WTC11 (cell line): ENCODE results near the gene NFIL3. TPM values are rescaled to one million over a fixed set of nuclear protein-coding genes. Genes with fewer than 3 reads are reported as not detected.

Source experiments
- ATAC-seq: fragments of 200-7000 bp; cut with Tn5 transposase; 2 replicates; pipeline ENCODE4 v1.10.0; 2021; ENCODE audit warnings: mild to moderate bottlenecking, moderate library complexity
- CTCF ChIA-PET: fragments of 300-600 bp; sonication (Branson Sonifier 250); formaldehyde crosslinking; loops from one replicate; lab custom pipeline; 2021; ENCODE audit warnings: antibody characterized with exemption; lab: Charles Lee
- POLR2A ChIA-PET: fragments of 350-600 bp; sonication (Branson Sonifier 250); formaldehyde crosslinking; loops from one replicate; lab custom pipeline; 2021; ENCODE audit warnings: antibody characterized with exemption; lab: Charles Lee
- DNase-seq: peaks from one replicate; pipeline ENCODE4 v3.0.0; 2021; ENCODE audit warnings: low spot score
- H3K27ac Mint-ChIP-seq: 2 replicates; pipeline ENCODE4 v1.8.0; 2021; ENCODE audit warnings: mixed read lengths
- H3K27me3 Mint-ChIP-seq: 2 replicates; pipeline ENCODE4 v1.8.0; 2021; ENCODE audit warnings: low read depth, mild to moderate bottlenecking, moderate library complexity, mixed read lengths
- H3K36me3 Mint-ChIP-seq: 2 replicates; pipeline ENCODE4 v1.8.0; 2021; ENCODE audit warnings: mixed read lengths
- H3K4me1 Mint-ChIP-seq: 2 replicates; pipeline ENCODE4 v1.8.0; 2022; ENCODE audit warnings: mixed read lengths
- H3K4me3 Mint-ChIP-seq: 2 replicates; pipeline ENCODE4 v1.8.0; 2021; ENCODE audit warnings: mild to moderate bottlenecking, moderate library complexity, mixed read lengths
- H3K9me3 Mint-ChIP-seq: 2 replicates; pipeline ENCODE4 v1.8.0; 2021; ENCODE audit warnings: mixed read lengths
- CREM ChIP-seq: sonication (generic); formaldehyde crosslinking; IDR thresholded peaks from 2 replicates; pipeline ENCODE4 v1.8.1; 2022; ENCODE audit warnings: mild to moderate bottlenecking, missing genetic modification reagents, moderate library complexity
- ELF4 ChIP-seq: sonication (generic); formaldehyde crosslinking; IDR thresholded peaks from 2 replicates; pipeline ENCODE4 v1.8.1; 2022; ENCODE audit warnings: low read depth, mild to moderate bottlenecking, moderate library complexity, missing genetic modification reagents
- EMX1 ChIP-seq: fragments of 250-450 bp; sonication (Bioruptor Pico); IDR thresholded peaks from 2 replicates; pipeline ENCODE4 v1.8.0; 2021; ENCODE audit warnings: mild to moderate bottlenecking
- ETV6 ChIP-seq: sonication (generic); formaldehyde crosslinking; IDR thresholded peaks from 2 replicates; pipeline ENCODE4 v1.8.1; 2022; ENCODE audit warnings: mild to moderate bottlenecking, missing genetic modification reagents
- MXD4 ChIP-seq: fragments of 250-450 bp; sonication (Bioruptor Pico); IDR thresholded peaks from 2 replicates; pipeline ENCODE4 v1.8.0; 2021; ENCODE audit warnings: mild to moderate bottlenecking, moderate library complexity, borderline replicate concordance
- NFATC4 ChIP-seq: fragments of 250-450 bp; sonication (Bioruptor Pico); IDR thresholded peaks from 2 replicates; pipeline ENCODE4 v1.9.0; 2021; ENCODE audit warnings: mild to moderate bottlenecking
- OVOL2 ChIP-seq: fragments of 250-450 bp; sonication (Bioruptor Pico); IDR thresholded peaks from 2 replicates; pipeline ENCODE4 v1.9.0; 2021; ENCODE audit warnings: mild to moderate bottlenecking, borderline replicate concordance
- PRRX2 ChIP-seq: fragments of 250-450 bp; sonication (Bioruptor Pico); IDR thresholded peaks from 2 replicates; pipeline ENCODE4 v1.8.0; 2021; ENCODE audit warnings: mild to moderate bottlenecking
- RORB ChIP-seq: fragments of 250-450 bp; sonication (Bioruptor Pico); IDR thresholded peaks from 2 replicates; pipeline ENCODE4 v1.9.0; 2021; ENCODE audit warnings: mild to moderate bottlenecking
- SMAD3 ChIP-seq: sonication (generic); formaldehyde crosslinking; IDR thresholded peaks from 2 replicates; pipeline ENCODE4 v1.8.0; 2022; ENCODE audit warnings: missing genetic modification reagents, mild to moderate bottlenecking, borderline replicate concordance
- TEAD1 ChIP-seq: sonication (generic); formaldehyde crosslinking; IDR thresholded peaks from 2 replicates; pipeline ENCODE4 v1.8.0; 2022; ENCODE audit warnings: mild to moderate bottlenecking, missing genetic modification reagents
- ZNF138 ChIP-seq: sonication (generic); formaldehyde crosslinking; conservative IDR thresholded peaks from 2 replicates; pipeline ENCODE4 v1.8.1; 2022; ENCODE audit warnings: mild to moderate bottlenecking, moderate library complexity, missing genetic modification reagents
- ZNF671 ChIP-seq: fragments of 250-450 bp; sonication (Bioruptor Pico); IDR thresholded peaks from 2 replicates; pipeline ENCODE4 v1.8.0; 2021; ENCODE audit warnings: mild to moderate bottlenecking
- total RNA-seq: library from RNA; stranded (reverse); gene quantifications from 3 replicates; pipeline ENCODE4 v1.2.3, GENCODE V29; 2021
- TF ChIP-seq, protein P1 (sequence below): fragments of 250-450 bp; sonication (Bioruptor Pico); conservative IDR thresholded peaks from 2 replicates; pipeline ENCODE4 v1.9.0; 2021; ENCODE audit warnings: mild to moderate bottlenecking
- TF ChIP-seq, protein P2 (sequence below): sonication (generic); formaldehyde crosslinking; IDR thresholded peaks from 2 replicates; pipeline ENCODE4 v1.8.0; 2022; ENCODE audit warnings: missing genetic modification reagents
- TF ChIP-seq, protein P3 (sequence below): fragments of 250-450 bp; sonication (Bioruptor Pico); IDR thresholded peaks from 2 replicates; pipeline ENCODE4 v1.9.0; 2021; ENCODE audit warnings: moderate library complexity, mild to moderate bottlenecking, inconsistent platforms, borderline replicate concordance
- TF ChIP-seq, protein P4 (sequence below): fragments of 250-450 bp; sonication (Bioruptor Pico); IDR thresholded peaks from 2 replicates; pipeline ENCODE4 v1.8.0; 2021; ENCODE audit warnings: mild to moderate bottlenecking
- TF ChIP-seq, protein P5 (sequence below): sonication (generic); formaldehyde crosslinking; IDR thresholded peaks from 2 replicates; pipeline ENCODE4 v1.8.1; 2023; ENCODE audit warnings: mild to moderate bottlenecking, missing genetic modification reagents, borderline replicate concordance
- TF ChIP-seq, protein P6 (sequence below): sonication (generic); formaldehyde crosslinking; IDR thresholded peaks from 2 replicates; pipeline ENCODE4 v1.8.1; 2022; ENCODE audit warnings: low read depth, mild to moderate bottlenecking, moderate library complexity, missing genetic modification reagents, borderline replicate concordance
- TF ChIP-seq, protein P7 (sequence below): sonication (generic); formaldehyde crosslinking; IDR thresholded peaks from 2 replicates; pipeline ENCODE4 v1.8.1; 2022; ENCODE audit warnings: missing genetic modification reagents, borderline replicate concordance

NFIL3 gene
- total RNA-seq, 1 experiment from 2014 or later: 11.8 TPM

DNA sequence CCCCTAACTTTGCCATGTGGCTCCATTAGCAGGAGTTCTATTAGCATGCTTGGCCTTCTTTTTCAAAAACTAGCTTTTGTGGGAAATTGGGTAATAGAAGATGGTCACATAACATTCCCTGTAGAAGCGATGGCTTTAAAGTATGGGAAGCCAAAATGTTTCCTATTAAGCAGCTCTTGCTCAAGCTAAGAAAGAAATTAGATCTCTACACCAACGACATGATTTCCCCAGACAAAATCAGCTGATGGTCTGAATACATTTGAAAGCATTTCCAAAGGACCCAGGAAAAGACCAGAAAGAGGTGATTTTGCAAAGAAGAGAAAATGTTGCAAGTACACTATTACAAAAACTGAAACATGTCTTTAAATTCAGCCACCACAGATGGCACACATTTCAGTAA, 4.8 kb upstream of the NFIL3 start (continued):
- TF ChIP-seq, protein P1, sequence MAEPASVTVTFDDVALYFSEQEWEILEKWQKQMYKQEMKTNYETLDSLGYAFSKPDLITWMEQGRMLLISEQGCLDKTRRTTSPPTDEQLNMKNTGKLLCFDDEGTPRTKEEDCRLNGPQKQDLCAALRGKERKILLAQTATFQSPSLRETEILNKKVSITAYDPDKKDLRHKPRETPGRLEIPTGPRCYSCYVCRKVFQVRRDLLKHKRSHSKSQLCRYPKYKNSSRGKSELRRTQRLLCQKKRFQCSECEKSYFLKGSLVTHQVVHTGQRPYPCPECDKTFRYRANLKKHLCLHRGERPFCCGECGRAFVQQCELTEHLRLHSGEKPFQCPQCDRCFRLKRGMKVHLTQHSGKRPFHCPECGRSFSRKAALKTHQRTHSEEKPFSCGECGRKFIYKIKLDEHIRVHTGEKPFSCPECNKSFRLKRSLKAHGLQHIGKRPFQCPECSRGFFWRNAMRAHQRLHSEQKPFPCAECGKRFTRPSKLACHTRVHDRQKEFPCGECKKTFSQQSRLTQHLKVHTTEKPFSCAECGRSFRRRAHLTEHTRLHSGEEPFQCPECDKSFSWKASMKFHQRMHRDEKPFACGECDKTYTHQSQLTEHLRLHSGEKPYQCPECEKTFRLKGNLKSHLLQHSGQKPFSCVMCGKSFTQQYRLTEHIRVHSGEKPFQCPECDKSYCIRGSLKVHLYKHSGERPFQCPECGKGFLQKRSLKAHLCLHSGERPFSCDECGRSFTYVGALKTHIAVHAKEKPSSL (CRISPR knock-in tag): no peak
- TF ChIP-seq ETV6 (CRISPR knock-in tag) (no peak), ZNF671 (no peak)

DNA sequence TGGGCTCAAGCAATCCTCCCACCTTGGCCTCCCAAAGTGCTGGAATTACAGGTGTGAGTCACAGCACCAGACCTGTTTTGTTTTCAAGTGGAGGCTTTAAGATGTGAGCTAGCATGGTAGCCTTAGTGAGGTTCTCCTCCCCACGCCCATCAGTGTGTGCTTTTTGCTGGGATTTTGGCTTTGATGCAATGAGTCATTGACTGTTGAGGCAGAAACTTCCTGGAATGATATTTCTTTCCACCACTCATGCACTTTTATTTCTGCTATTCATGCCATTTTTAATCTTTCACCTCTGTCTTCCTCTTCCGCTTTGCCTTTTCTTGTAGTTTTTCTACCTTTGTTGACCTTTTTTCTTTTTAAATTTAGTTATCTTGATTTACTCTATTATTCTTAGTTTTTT, 4.2 kb upstream of the NFIL3 start:
- H3K4me3 Mint-ChIP-seq: no peak overlapping the region
- H3K9me3 Mint-ChIP-seq: no peaks in the 10 kb centered on the region
- peaks cover 11% of the 10 kb centered on the region for H3K4me1 Mint-ChIP-seq
- CTCF ChIA-PET: interaction anchor here (6.8 kb wide), 1 partner anchor 512 kb away, joined by 69 read pairs; no protein-coding TSS in a partner anchor
- POLR2A ChIA-PET: no interaction called here
- TF ChIP-seq, protein P2, sequence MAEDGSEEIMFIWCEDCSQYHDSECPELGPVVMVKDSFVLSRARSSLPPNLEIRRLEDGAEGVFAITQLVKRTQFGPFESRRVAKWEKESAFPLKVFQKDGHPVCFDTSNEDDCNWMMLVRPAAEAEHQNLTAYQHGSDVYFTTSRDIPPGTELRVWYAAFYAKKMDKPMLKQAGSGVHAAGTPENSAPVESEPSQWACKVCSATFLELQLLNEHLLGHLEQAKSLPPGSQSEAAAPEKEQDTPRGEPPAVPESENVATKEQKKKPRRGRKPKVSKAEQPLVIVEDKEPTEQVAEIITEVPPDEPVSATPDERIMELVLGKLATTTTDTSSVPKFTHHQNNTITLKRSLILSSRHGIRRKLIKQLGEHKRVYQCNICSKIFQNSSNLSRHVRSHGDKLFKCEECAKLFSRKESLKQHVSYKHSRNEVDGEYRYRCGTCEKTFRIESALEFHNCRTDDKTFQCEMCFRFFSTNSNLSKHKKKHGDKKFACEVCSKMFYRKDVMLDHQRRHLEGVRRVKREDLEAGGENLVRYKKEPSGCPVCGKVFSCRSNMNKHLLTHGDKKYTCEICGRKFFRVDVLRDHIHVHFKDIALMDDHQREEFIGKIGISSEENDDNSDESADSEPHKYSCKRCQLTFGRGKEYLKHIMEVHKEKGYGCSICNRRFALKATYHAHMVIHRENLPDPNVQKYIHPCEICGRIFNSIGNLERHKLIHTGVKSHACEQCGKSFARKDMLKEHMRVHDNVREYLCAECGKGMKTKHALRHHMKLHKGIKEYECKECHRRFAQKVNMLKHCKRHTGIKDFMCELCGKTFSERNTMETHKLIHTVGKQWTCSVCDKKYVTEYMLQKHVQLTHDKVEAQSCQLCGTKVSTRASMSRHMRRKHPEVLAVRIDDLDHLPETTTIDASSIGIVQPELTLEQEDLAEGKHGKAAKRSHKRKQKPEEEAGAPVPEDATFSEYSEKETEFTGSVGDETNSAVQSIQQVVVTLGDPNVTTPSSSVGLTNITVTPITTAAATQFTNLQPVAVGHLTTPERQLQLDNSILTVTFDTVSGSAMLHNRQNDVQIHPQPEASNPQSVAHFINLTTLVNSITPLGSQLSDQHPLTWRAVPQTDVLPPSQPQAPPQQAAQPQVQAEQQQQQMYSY: no peak
- TF ChIP-seq PRRX2 (CRISPR knock-in tag) (no peak), CREM (CRISPR knock-in tag) (no peak), SMAD3 (CRISPR knock-in tag) (no peak), MXD4 (no peak), ZNF671 (no peak), ZNF138 (CRISPR knock-in tag) (no peak), ELF4 (CRISPR knock-in tag) (no peak), RORB (no peak), EMX1 (no peak), NFATC4 (CRISPR knock-in tag) (no peak), OVOL2 (CRISPR knock-in tag) (no peak), TEAD1 (CRISPR knock-in tag) (no peak)
- TF ChIP-seq, protein P3, sequence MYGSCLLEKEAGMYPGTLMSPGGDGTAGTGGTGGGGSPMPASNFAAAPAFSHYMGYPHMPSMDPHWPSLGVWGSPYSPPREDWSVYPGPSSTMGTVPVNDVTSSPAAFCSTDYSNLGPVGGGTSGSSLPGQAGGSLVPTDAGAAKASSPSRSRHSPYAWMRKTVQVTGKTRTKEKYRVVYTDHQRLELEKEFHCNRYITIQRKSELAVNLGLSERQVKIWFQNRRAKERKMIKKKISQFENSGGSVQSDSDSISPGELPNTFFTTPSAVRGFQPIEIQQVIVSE (CRISPR knock-in tag): no peak
- TF ChIP-seq, protein P4, sequence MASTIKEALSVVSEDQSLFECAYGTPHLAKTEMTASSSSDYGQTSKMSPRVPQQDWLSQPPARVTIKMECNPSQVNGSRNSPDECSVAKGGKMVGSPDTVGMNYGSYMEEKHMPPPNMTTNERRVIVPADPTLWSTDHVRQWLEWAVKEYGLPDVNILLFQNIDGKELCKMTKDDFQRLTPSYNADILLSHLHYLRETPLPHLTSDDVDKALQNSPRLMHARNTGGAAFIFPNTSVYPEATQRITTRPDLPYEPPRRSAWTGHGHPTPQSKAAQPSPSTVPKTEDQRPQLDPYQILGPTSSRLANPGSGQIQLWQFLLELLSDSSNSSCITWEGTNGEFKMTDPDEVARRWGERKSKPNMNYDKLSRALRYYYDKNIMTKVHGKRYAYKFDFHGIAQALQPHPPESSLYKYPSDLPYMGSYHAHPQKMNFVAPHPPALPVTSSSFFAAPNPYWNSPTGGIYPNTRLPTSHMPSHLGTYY (CRISPR knock-in tag): no peak
- TF ChIP-seq, protein P5, sequence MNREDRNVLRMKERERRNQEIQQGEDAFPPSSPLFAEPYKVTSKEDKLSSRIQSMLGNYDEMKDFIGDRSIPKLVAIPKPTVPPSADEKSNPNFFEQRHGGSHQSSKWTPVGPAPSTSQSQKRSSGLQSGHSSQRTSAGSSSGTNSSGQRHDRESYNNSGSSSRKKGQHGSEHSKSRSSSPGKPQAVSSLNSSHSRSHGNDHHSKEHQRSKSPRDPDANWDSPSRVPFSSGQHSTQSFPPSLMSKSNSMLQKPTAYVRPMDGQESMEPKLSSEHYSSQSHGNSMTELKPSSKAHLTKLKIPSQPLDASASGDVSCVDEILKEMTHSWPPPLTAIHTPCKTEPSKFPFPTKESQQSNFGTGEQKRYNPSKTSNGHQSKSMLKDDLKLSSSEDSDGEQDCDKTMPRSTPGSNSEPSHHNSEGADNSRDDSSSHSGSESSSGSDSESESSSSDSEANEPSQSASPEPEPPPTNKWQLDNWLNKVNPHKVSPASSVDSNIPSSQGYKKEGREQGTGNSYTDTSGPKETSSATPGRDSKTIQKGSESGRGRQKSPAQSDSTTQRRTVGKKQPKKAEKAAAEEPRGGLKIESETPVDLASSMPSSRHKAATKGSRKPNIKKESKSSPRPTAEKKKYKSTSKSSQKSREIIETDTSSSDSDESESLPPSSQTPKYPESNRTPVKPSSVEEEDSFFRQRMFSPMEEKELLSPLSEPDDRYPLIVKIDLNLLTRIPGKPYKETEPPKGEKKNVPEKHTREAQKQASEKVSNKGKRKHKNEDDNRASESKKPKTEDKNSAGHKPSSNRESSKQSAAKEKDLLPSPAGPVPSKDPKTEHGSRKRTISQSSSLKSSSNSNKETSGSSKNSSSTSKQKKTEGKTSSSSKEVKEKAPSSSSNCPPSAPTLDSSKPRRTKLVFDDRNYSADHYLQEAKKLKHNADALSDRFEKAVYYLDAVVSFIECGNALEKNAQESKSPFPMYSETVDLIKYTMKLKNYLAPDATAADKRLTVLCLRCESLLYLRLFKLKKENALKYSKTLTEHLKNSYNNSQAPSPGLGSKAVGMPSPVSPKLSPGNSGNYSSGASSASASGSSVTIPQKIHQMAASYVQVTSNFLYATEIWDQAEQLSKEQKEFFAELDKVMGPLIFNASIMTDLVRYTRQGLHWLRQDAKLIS (CRISPR knock-in tag): no peak
- TF ChIP-seq, protein P6, sequence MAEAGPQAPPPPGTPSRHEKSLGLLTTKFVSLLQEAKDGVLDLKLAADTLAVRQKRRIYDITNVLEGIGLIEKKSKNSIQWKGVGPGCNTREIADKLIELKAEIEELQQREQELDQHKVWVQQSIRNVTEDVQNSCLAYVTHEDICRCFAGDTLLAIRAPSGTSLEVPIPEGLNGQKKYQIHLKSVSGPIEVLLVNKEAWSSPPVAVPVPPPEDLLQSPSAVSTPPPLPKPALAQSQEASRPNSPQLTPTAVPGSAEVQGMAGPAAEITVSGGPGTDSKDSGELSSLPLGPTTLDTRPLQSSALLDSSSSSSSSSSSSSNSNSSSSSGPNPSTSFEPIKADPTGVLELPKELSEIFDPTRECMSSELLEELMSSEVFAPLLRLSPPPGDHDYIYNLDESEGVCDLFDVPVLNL: no peak
- TF ChIP-seq, protein P7, sequence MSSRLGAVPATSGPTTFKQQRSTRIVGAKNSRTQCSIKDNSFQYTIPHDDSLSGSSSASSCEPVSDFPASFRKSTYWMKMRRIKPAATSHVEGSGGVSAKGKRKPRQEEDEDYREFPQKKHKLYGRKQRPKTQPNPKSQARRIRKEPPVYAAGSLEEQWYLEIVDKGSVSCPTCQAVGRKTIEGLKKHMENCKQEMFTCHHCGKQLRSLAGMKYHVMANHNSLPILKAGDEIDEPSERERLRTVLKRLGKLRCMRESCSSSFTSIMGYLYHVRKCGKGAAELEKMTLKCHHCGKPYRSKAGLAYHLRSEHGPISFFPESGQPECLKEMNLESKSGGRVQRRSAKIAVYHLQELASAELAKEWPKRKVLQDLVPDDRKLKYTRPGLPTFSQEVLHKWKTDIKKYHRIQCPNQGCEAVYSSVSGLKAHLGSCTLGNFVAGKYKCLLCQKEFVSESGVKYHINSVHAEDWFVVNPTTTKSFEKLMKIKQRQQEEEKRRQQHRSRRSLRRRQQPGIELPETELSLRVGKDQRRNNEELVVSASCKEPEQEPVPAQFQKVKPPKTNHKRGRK (CRISPR knock-in tag): no peak
- DNase-seq: no peak
- no peak overlapping the region for H3K27ac Mint-ChIP-seq
- no peaks in the 10 kb centered on the region for H3K36me3 Mint-ChIP-seq
- peaks cover 25% of the 10 kb centered on the region for H3K27me3 Mint-ChIP-seq
- ATAC-seq: no peak
